ENCODE measurements around the gene ZNF423.

Gene ZNF423

DNA sequence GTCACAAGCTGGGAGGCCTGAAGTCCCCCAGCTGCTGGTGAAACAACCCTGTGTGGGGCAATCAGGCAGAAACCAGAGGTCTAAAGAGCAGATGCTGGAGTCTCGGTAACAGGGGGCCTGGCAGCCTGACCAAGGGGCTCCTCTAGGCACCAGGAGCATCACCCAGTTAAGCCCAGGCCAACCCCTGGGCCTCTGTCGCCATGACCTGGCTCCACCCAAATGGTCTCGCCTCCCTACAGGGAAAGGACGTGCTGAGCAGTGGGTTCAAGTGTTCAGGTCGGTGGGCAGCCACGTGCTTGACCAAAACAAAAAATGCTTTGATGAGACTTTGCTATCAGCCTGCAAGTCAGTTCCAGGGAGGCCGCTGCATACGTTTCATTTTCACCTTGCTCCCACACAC lies 240.3 kb downstream of the ZNF423 start:
- H3K27me3 ChIP-seq (ENCODE audit: control insufficient read depth in 1 of 2, insufficient read depth in 2 of 2, low read length in 2 of 2) = no peaks in the 10 kb centered on the region
- H3K4me1 ChIP-seq (ENCODE audit: control insufficient read depth in 1 of 2, insufficient read depth in 2 of 2, low read length in 2 of 2) = no peaks in the 10 kb centered on the region
- no peak overlapping the region for H3K27ac ChIP-seq (ENCODE audit: low read depth, low read length)

DNA sequence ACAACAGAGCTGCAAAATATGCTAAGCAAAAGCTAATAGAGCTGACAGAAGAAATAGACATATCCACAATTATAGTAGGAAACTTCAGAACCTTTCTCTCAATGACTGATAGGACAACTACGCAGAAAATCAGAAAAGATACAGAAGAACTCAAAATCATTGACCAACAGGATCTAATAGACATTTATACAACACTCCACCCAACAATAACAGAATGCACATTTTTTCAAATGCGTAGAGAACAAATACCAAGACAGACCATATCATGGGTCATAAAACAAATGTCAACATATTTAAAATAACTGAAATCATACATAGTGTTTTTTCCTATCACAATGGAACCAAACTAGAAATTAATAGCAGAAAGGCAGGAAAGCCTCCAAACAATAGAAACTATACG lies 244.9 kb downstream of the ZNF423 start:
- no peaks in the 10 kb centered on the region for H3K9me3 ChIP-seq (ENCODE audit: control insufficient read depth in 1 of 2, low read length in 2 of 2)
- no peaks in the 10 kb centered on the region for H3K36me3 ChIP-seq (ENCODE audit: control insufficient read depth in 1 of 2, insufficient read depth in 2 of 2, low read length in 2 of 2)
- no peaks in the 10 kb centered on the region for H3K27me3 ChIP-seq (ENCODE audit: control insufficient read depth in 1 of 2, insufficient read depth in 2 of 2, low read length in 2 of 2)
- H3K27ac ChIP-seq (ENCODE audit: low read depth, low read length) = no peak overlapping the region
- no peaks in the 10 kb centered on the region for H3K4me1 ChIP-seq (ENCODE audit: control insufficient read depth in 1 of 2, insufficient read depth in 2 of 2, low read length in 2 of 2)
- H3K9ac ChIP-seq (ENCODE audit: low read depth in 1 of 2, low read length in 2 of 2) = no peak overlapping the region
- H3K4me3 ChIP-seq (ENCODE audit: low read depth in 1 of 2, low read length in 2 of 2) = no peak overlapping the region

More for the DNA sequence above, 240.3 kb downstream of the ZNF423 start:
- H3K4me3 ChIP-seq (ENCODE audit: low read depth in 1 of 2, low read length in 2 of 2) = no peak overlapping the region
- H3K9ac ChIP-seq (ENCODE audit: low read depth in 1 of 2, low read length in 2 of 2) = no peak overlapping the region
- no peaks in the 10 kb centered on the region for H3K36me3 ChIP-seq (ENCODE audit: control insufficient read depth in 1 of 2, insufficient read depth in 2 of 2, low read length in 2 of 2)
- H3K9me3 ChIP-seq (ENCODE audit: control insufficient read depth in 1 of 2, low read length in 2 of 2) = no peaks in the 10 kb centered on the region

DNA sequence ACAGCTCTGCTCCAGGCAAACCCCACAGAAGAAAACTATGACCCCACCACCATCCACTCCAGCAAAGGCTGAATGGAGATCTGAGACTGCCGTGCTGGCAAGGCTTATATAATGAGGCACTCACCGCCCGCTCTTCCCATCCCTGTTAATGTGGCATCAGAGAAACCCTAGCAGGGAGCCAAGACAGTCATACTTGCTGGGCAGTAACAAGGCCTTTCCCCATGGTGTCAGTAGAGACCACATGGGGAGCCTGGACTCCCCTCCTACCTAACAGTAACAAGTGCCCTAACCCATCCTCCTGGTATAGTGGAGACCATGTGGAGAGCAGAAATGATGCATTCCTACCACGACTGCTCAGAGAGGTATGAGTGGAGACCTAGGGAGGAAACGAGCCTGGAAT lies 247.1 kb downstream of the ZNF423 start:
- Histone ChIP-seq H3K27me3 (ENCODE audit: control insufficient read depth in 1 of 2, insufficient read depth in 2 of 2, low read length in 2 of 2) (no peaks in the 10 kb centered on the region), H3K9me3 (ENCODE audit: control insufficient read depth in 1 of 2, low read length in 2 of 2) (no peaks in the 10 kb centered on the region), H3K27ac (ENCODE audit: low read depth, low read length) (no peak overlapping the region), H3K4me3 (ENCODE audit: low read depth in 1 of 2, low read length in 2 of 2) (no peak overlapping the region), H3K9ac (ENCODE audit: low read depth in 1 of 2, low read length in 2 of 2) (no peak overlapping the region), H3K36me3 (ENCODE audit: control insufficient read depth in 1 of 2, insufficient read depth in 2 of 2, low read length in 2 of 2) (no peaks in the 10 kb centered on the region), H3K4me1 (ENCODE audit: control insufficient read depth in 1 of 2, insufficient read depth in 2 of 2, low read length in 2 of 2) (no peaks in the 10 kb centered on the region)

DNA sequence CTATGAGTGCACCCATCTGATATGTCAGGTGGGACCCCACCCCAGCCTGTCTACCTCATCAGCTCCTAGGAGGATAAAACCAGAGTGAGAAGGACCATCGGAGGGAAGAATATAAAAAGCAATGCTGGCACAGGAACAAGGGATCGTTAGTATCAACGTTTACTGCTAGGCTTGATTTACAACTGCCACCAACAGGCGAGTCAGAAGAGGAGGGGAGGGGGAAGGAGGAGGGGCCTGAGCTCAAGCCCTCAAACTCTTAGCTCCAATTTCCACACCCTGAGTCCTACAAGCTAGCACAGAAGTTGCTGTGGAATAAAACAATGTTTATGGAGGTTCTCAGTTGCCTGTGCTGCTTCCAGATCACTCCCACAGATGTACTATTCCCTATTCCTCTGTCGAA lies 247.8 kb downstream of the ZNF423 start:
- Histone ChIP-seq H3K27me3 (ENCODE audit: control insufficient read depth in 1 of 2, insufficient read depth in 2 of 2, low read length in 2 of 2) (no peaks in the 10 kb centered on the region), H3K9me3 (ENCODE audit: control insufficient read depth in 1 of 2, low read length in 2 of 2) (no peaks in the 10 kb centered on the region), H3K27ac (ENCODE audit: low read depth, low read length) (no peak overlapping the region), H3K36me3 (ENCODE audit: control insufficient read depth in 1 of 2, insufficient read depth in 2 of 2, low read length in 2 of 2) (no peaks in the 10 kb centered on the region), H3K4me3 (ENCODE audit: low read depth in 1 of 2, low read length in 2 of 2) (no peak overlapping the region), H3K4me1 (ENCODE audit: control insufficient read depth in 1 of 2, insufficient read depth in 2 of 2, low read length in 2 of 2) (no peaks in the 10 kb centered on the region), H3K9ac (ENCODE audit: low read depth in 1 of 2, low read length in 2 of 2) (no peak overlapping the region)

DNA sequence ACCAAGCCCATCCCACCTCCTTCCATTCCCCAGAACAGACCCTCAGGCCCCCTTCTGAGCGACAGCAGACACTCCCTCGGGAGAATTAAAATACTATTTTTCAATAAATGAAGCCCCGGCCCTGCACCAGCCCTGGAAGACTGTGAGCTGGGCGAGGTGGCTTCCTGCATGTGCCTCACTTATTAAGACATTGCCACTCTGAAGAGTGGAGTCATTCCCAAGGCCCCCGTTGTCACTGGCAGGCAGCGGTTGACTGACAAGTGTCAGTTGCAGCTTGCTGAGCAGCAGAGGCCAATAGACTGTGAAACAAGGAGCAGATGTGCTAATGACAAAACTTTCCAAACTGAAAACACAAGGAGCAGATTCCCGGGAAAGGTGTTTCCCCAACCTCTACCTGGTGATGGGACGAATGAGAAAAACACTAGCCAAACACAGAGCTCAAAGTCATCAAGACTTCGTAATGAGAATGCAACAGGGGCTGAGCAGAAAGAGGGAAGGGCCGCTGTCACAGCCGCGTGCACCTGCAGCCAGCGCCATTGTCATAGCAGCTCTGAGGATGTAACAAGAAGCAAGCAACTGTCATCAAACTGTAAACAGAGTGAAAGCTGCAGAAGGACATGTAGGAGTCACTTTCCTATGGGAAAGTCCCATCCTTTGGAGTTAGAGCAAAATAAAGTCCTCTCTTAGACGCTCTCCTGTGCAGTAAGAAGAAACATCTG lies 250.2 kb downstream of the ZNF423 start:
- Histone ChIP-seq H3K27ac (ENCODE audit: low read depth, low read length) (no peak overlapping the region), H3K9ac (ENCODE audit: low read depth in 1 of 2, low read length in 2 of 2) (no peak overlapping the region), H3K4me1 (ENCODE audit: control insufficient read depth in 1 of 2, insufficient read depth in 2 of 2, low read length in 2 of 2) (no peaks in the 10 kb centered on the region), H3K9me3 (ENCODE audit: control insufficient read depth in 1 of 2, low read length in 2 of 2) (no peaks in the 10 kb centered on the region), H3K27me3 (ENCODE audit: control insufficient read depth in 1 of 2, insufficient read depth in 2 of 2, low read length in 2 of 2) (no peaks in the 10 kb centered on the region), H3K4me3 (ENCODE audit: low read depth in 1 of 2, low read length in 2 of 2) (no peak overlapping the region), H3K36me3 (ENCODE audit: control insufficient read depth in 1 of 2, insufficient read depth in 2 of 2, low read length in 2 of 2) (no peaks in the 10 kb centered on the region)

DNA sequence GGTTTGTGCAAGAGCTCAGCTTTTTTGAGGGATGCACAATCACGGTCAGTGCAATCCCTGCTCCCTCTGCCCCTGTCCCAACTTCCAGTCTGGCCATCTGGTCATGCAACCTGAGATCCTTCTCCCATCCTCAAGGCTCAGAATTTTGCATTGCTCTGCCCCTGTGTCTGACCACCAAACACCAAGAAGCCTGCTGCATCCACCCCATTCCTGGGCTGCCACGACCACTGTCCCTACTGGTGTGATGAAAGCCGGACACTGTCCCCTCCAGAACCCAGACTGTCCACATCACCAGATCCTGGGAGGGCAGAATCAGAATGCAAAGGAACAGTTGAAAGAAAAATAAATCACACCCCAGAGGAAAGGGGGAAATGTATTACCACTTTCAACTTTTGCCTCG lies 251.3 kb downstream of the ZNF423 start:
- H3K9me3 ChIP-seq (ENCODE audit: control insufficient read depth in 1 of 2, low read length in 2 of 2) = no peaks in the 10 kb centered on the region
- H3K4me1 ChIP-seq (ENCODE audit: control insufficient read depth in 1 of 2, insufficient read depth in 2 of 2, low read length in 2 of 2) = no peaks in the 10 kb centered on the region
- no peaks in the 10 kb centered on the region for H3K27me3 ChIP-seq (ENCODE audit: control insufficient read depth in 1 of 2, insufficient read depth in 2 of 2, low read length in 2 of 2)
- no peak overlapping the region for H3K27ac ChIP-seq (ENCODE audit: low read depth, low read length)
- H3K9ac ChIP-seq (ENCODE audit: low read depth in 1 of 2, low read length in 2 of 2) = no peak overlapping the region
- H3K36me3 ChIP-seq (ENCODE audit: control insufficient read depth in 1 of 2, insufficient read depth in 2 of 2, low read length in 2 of 2) = no peaks in the 10 kb centered on the region
- no peak overlapping the region for H3K4me3 ChIP-seq (ENCODE audit: low read depth in 1 of 2, low read length in 2 of 2)

DNA sequence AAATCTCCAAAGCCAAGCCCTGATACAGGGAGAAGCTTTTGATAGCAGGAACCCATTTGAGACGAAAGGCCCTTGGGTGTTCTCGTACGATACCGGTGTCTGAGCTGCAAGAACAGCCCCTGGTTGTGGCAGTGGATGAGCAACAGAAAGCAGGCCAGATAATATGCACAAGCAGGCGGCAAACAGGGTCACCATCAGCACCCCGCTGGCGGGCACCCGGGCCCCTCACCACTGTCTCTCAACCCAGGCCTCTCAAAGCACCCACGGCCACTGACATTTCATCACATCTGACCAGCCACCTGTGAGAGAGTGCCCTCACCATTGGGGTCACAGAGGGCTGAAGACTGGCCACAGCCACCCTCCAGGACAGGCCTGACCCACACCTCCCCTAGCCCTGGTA lies 252.0 kb downstream of the ZNF423 start:
- H3K27me3 ChIP-seq (ENCODE audit: control insufficient read depth in 1 of 2, insufficient read depth in 2 of 2, low read length in 2 of 2) = no peaks in the 10 kb centered on the region
- no peak overlapping the region for H3K27ac ChIP-seq (ENCODE audit: low read depth, low read length)
- no peak overlapping the region for H3K9ac ChIP-seq (ENCODE audit: low read depth in 1 of 2, low read length in 2 of 2)
- H3K9me3 ChIP-seq (ENCODE audit: control insufficient read depth in 1 of 2, low read length in 2 of 2) = no peaks in the 10 kb centered on the region
- H3K4me3 ChIP-seq (ENCODE audit: low read depth in 1 of 2, low read length in 2 of 2) = no peak overlapping the region
- no peaks in the 10 kb centered on the region for H3K36me3 ChIP-seq (ENCODE audit: control insufficient read depth in 1 of 2, insufficient read depth in 2 of 2, low read length in 2 of 2)
- no peaks in the 10 kb centered on the region for H3K4me1 ChIP-seq (ENCODE audit: control insufficient read depth in 1 of 2, insufficient read depth in 2 of 2, low read length in 2 of 2)

DNA sequence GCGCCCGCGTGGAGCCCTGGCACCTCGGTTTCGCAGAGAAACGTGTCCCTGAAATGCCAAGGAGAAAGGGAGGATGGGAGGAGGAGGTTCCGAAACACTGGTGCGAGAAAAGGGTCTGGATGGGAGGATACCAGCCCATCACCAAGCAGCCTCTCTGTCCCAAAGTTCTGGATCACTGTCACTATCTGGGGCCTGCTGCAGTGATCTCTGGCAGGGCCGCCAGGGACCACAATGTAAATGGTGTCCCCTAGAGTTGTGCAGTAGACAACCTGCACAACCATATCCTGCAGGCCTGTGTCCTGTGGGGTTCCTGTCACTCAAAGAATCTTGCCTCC lies 253.0 kb downstream of the ZNF423 start:
- no peaks in the 10 kb centered on the region for H3K36me3 ChIP-seq (ENCODE audit: control insufficient read depth in 1 of 2, insufficient read depth in 2 of 2, low read length in 2 of 2)
- no peak overlapping the region for H3K27ac ChIP-seq (ENCODE audit: low read depth, low read length)
- H3K9ac ChIP-seq (ENCODE audit: low read depth in 1 of 2, low read length in 2 of 2) = no peak overlapping the region
- H3K9me3 ChIP-seq (ENCODE audit: control insufficient read depth in 1 of 2, low read length in 2 of 2) = no peaks in the 10 kb centered on the region
- peaks cover 0 to 4% of the 10 kb centered on the region in 2 donors for H3K4me1 ChIP-seq (ENCODE audit: control insufficient read depth in 1 of 2, insufficient read depth in 2 of 2, low read length in 2 of 2)
- H3K4me3 ChIP-seq (ENCODE audit: low read depth in 1 of 2, low read length in 2 of 2) = no peak overlapping the region
- no peaks in the 10 kb centered on the region for H3K27me3 ChIP-seq (ENCODE audit: control insufficient read depth in 1 of 2, insufficient read depth in 2 of 2, low read length in 2 of 2)

DNA sequence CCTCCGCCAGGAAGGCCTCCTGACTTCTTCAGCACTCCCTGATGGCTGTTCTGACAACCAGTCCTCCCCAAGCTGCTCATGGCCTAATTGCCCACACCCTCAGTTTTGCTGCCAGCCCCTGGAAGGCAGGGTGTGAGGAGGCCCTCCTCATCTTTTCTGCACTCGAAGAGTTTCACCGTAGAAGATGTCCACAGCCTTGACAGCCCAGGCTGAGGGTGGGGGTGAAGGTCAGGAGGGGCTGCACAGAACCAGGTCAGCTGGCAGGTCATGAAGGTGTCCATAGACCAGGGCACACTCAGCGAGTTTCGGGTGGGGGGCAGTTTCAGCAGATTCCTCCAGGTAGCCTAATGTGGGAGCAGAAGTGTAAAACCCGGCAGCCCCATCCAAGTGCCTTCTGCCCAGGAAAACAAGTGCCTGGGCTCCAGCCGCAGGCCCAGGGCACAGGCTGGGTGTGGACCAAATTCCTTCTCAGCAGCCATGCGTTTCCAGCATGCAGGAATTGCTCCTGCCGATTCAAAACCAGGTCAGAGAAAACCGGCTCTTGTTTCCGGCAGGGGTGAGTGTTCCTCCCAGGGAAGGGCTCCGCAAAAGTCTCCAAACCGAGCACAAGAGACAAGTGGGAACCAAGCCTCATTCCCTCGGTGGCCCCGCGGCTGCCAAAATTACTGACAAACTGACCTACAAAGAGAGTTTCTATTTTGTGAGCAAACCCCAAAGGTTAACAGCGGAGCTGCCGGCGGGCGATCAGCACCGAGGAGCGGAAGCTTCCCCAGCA lies 253.5 kb downstream of the ZNF423 start:
- Histone ChIP-seq H3K9ac (ENCODE audit: low read depth in 1 of 2, low read length in 2 of 2) (no peak overlapping the region), H3K27me3 (ENCODE audit: control insufficient read depth in 1 of 2, insufficient read depth in 2 of 2, low read length in 2 of 2) (no peaks in the 10 kb centered on the region), H3K4me3 (ENCODE audit: low read depth in 1 of 2, low read length in 2 of 2) (no peak overlapping the region)

DNA sequence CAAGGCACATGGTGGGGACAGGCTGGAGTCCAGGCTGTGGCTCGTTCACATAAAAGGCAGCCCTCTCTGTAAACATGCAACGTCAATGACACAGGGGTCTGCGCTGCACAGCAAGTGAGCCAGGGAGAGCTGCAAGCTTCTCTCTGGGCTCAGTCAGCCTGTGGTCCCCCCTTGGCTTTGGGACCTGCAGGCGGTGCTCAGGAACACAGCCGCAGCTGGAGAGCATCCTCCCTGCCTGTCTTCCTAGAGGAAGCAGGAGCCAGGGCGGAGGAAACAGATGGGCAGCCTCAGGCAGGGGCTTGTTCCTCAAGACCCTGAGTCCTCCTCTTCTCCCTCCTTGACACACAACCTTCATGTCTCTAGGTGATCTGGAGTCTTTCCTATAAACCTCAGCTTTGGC lies 254.3 kb downstream of the ZNF423 start:
- no peaks in the 10 kb centered on the region for H3K36me3 ChIP-seq (ENCODE audit: control insufficient read depth in 1 of 2, insufficient read depth in 2 of 2, low read length in 2 of 2)
- H3K4me3 ChIP-seq (ENCODE audit: low read depth in 1 of 2, low read length in 2 of 2) = no peak overlapping the region
- no peak overlapping the region for H3K27ac ChIP-seq (ENCODE audit: low read depth, low read length)
- no peak overlapping the region for H3K9ac ChIP-seq (ENCODE audit: low read depth in 1 of 2, low read length in 2 of 2)
- no peaks in the 10 kb centered on the region for H3K9me3 ChIP-seq (ENCODE audit: control insufficient read depth in 1 of 2, low read length in 2 of 2)
- H3K27me3 ChIP-seq (ENCODE audit: control insufficient read depth in 1 of 2, insufficient read depth in 2 of 2, low read length in 2 of 2) = no peaks in the 10 kb centered on the region
- H3K4me1 ChIP-seq (ENCODE audit: control insufficient read depth in 1 of 2, insufficient read depth in 2 of 2, low read length in 2 of 2) = peaks cover 0 to 8% of the 10 kb centered on the region in 2 donors

More for the DNA sequence above, 253.5 kb downstream of the ZNF423 start:
- peaks cover 0 to 4% of the 10 kb centered on the region in 2 donors for H3K4me1 ChIP-seq (ENCODE audit: control insufficient read depth in 1 of 2, insufficient read depth in 2 of 2, low read length in 2 of 2)
- H3K9me3 ChIP-seq (ENCODE audit: control insufficient read depth in 1 of 2, low read length in 2 of 2) = no peaks in the 10 kb centered on the region
- no peak overlapping the region for H3K27ac ChIP-seq (ENCODE audit: low read depth, low read length)
- H3K36me3 ChIP-seq (ENCODE audit: control insufficient read depth in 1 of 2, insufficient read depth in 2 of 2, low read length in 2 of 2) = no peaks in the 10 kb centered on the region
